Measurements from ENCODE around the gene FADS1.

Gene FADS1

DNA sequence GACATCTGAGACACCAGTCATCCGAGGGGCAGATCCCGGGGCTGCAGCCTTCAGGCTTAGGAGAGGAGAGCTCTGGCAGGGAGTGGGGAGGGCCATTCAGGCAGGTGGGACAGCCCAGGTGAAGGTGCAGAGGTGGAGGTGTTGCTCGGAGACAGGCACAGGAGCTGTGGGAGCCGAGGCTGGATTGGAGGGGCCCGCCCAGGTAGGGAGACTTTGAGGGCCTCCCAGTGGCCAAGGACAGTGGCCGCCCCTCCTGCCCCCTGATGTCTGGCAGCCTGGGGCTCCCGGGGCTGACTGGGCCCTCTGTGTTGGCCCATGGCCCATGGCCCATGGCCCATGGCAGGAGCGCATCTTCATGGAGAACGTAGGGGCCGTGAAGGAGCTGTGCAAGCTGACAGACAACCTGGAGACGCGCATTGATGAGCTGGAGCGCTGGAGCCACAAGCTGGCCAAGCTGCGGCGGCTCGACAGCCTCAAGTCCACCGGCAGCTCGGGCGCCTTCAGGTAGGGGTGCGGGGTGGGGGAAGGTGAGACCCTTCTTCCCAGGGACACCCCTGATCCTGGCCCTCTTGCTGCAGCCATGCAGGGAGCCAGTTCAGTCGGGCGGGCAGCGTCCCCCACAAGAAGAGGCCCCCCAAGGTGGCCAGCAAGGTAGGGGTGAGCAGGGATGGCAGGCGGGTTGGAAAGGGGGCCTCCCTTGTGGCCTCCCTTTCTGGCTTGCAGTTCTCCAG lies 37.7 kb downstream of the FADS1 start:
- Histone ChIP-seq H3K9me2 (replicated peaks; ENCODE audit: control insufficient read depth, low read length) (no peaks in the 10 kb centered on the region), H4K20me1 (ENCODE audit: control insufficient read depth, insufficient read depth, low read depth, low read length) (no peaks in the 10 kb centered on the region), H3F3A (ENCODE audit: control insufficient read depth, insufficient read depth) (no peaks in the 10 kb centered on the region), H3K79me2 (ENCODE audit: control insufficient read depth, low read length) (no peaks in the 10 kb centered on the region), H3K36me3 (ENCODE audit: control insufficient read depth, low read length) (no peaks in the 10 kb centered on the region), H3K4me3 (ENCODE audit: low read length) (no peak overlapping the region), H3K4me2 (ENCODE audit: low read length) (no peak overlapping the region), H3K9me3 (ENCODE audit: control insufficient read depth, insufficient read depth, low read length) (no peaks in the 10 kb centered on the region), H3K27ac (ENCODE audit: low read depth, low read length) (no peak overlapping the region), H3K4me1 (ENCODE audit: control insufficient read depth, low read length) (peaks cover 13% of the 10 kb centered on the region), H3K27me3 (ENCODE audit: control insufficient read depth, low read length) (peaks cover 11% of the 10 kb centered on the region)
- TF ChIP-seq EZH2phosphoT487 (IDR thresholded peaks at IDR 0.05; ENCODE audit: borderline replicate concordance, low read length): no peak
- TF ChIP-seq, protein P1, sequence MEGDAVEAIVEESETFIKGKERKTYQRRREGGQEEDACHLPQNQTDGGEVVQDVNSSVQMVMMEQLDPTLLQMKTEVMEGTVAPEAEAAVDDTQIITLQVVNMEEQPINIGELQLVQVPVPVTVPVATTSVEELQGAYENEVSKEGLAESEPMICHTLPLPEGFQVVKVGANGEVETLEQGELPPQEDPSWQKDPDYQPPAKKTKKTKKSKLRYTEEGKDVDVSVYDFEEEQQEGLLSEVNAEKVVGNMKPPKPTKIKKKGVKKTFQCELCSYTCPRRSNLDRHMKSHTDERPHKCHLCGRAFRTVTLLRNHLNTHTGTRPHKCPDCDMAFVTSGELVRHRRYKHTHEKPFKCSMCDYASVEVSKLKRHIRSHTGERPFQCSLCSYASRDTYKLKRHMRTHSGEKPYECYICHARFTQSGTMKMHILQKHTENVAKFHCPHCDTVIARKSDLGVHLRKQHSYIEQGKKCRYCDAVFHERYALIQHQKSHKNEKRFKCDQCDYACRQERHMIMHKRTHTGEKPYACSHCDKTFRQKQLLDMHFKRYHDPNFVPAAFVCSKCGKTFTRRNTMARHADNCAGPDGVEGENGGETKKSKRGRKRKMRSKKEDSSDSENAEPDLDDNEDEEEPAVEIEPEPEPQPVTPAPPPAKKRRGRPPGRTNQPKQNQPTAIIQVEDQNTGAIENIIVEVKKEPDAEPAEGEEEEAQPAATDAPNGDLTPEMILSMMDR (IDR thresholded peaks at IDR 0.05; ENCODE audit: low read depth, low read length, poor library complexity, severe bottlenecking): no peak

DNA sequence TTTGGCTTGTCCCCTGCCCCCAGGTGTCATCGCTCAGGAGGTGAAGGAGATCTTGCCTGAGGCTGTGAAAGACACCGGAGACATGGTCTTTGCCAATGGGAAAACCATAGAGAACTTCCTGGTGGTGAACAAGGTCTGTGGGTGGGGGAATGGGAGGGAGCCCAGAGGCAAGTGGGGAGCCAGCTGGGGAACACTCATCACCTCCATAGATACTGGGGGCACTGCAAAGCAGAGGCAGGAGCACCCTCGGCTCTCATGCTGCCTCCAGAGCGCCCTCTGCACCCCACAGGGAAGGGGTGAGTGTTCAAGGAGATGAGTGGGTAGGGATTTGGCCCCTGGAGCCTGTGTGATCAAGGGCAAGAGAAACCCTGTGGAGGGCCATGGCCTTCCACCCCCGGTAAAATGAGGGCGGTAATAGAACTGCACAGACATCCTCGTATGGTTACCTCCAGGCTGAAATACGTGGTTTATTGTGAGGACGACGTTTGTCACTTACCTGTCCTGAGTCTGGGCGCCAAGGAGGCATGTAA lies 38.4 kb downstream of the FADS1 start:
- Histone ChIP-seq H3K9me2 (replicated peaks; ENCODE audit: control insufficient read depth, low read length) (no peaks in the 10 kb centered on the region), H3K9me3 (ENCODE audit: control insufficient read depth, insufficient read depth, low read length) (no peaks in the 10 kb centered on the region), H3K4me2 (ENCODE audit: low read length) (no peak overlapping the region), H3K4me3 (ENCODE audit: low read length) (no peak overlapping the region), H3K36me3 (ENCODE audit: control insufficient read depth, low read length) (no peaks in the 10 kb centered on the region), H3K4me1 (ENCODE audit: control insufficient read depth, low read length) (peaks cover 13% of the 10 kb centered on the region), H3F3A (ENCODE audit: control insufficient read depth, insufficient read depth) (no peaks in the 10 kb centered on the region), H3K79me2 (ENCODE audit: control insufficient read depth, low read length) (no peaks in the 10 kb centered on the region), H4K20me1 (ENCODE audit: control insufficient read depth, insufficient read depth, low read depth, low read length) (no peaks in the 10 kb centered on the region), H3K27ac (ENCODE audit: low read depth, low read length) (no peak overlapping the region), H3K27me3 (ENCODE audit: control insufficient read depth, low read length) (peaks cover 11% of the 10 kb centered on the region)
- TF ChIP-seq EZH2phosphoT487 (IDR thresholded peaks at IDR 0.05; ENCODE audit: borderline replicate concordance, low read length): no peak
- TF ChIP-seq, protein P1 (IDR thresholded peaks at IDR 0.05; ENCODE audit: low read depth, low read length, poor library complexity, severe bottlenecking): no peak

DNA sequence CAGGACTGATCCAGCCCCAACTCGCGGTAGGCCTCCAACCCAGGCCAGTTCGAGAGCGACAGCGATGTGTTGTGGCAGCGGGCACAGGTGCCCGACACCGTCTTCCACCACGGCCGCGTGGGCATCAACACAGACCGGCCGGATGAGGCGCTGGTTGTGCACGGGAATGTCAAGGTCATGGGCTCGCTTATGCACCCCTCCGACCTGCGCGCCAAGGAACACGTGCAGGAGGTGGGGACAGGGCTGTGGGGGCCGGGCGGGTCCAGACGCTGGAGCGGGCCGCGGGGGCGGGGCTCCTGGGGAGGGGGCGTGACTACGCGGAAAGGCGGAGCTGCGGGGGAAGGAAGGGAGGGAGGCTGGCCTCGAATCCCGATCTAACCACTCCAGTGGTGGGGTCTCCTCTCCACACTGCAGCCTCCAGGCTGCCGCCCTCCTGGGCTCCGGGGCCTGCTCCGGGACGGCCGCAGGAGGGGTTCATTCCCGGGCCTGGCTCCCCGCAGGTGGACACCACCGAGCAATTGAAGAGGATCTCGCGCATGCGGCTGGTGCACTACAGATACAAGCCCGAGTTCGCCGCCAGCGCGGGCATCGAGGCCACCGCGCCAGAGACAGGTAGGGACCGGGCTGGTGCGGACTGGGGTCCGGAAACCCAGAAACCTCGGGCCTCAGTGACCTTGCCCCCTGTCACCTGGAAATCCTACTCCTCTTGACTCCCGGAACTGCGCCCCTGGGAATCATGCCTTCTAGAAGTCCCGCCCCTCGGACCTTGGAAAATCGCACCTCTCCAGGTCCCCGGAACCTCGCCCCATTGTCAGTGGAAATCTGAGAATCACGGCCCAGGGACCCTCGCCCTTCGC lies 39.3 kb downstream of the FADS1 start:
- Histone ChIP-seq H3F3A (ENCODE audit: control insufficient read depth, insufficient read depth) (no peaks in the 10 kb centered on the region), H3K4me3 (ENCODE audit: low read length) (peak overlapping the region; percentile 51), H3K79me2 (ENCODE audit: control insufficient read depth, low read length) (no peaks in the 10 kb centered on the region), H3K9me3 (ENCODE audit: control insufficient read depth, insufficient read depth, low read length) (no peaks in the 10 kb centered on the region), H4K20me1 (ENCODE audit: control insufficient read depth, insufficient read depth, low read depth, low read length) (no peaks in the 10 kb centered on the region), H3K27me3 (ENCODE audit: control insufficient read depth, low read length) (peaks cover 11% of the 10 kb centered on the region), H3K4me2 (ENCODE audit: low read length) (peak overlapping the region; percentile 70), H3K9me2 (replicated peaks; ENCODE audit: control insufficient read depth, low read length) (no peaks in the 10 kb centered on the region), H3K4me1 (ENCODE audit: control insufficient read depth, low read length) (peaks cover 17% of the 10 kb centered on the region), H3K36me3 (ENCODE audit: control insufficient read depth, low read length) (no peaks in the 10 kb centered on the region), H3K27ac (ENCODE audit: low read depth, low read length) (no peak overlapping the region)
- TF ChIP-seq EZH2phosphoT487 (IDR thresholded peaks at IDR 0.05; ENCODE audit: borderline replicate concordance, low read length): no peak
- TF ChIP-seq, protein P1 (IDR thresholded peaks at IDR 0.05; ENCODE audit: low read depth, low read length, poor library complexity, severe bottlenecking): no peak
